Suprapubic skin (tissue), 4 donors: ENCODE data around the gene MSANTD2. TPM values are rescaled to one million over a fixed set of nuclear protein-coding genes. Genes with fewer than 3 reads are reported as not detected.

ENCODE experiments used
- DNase-seq, 2 donors: peaks; one replicate each; pipeline ENCODE4 v3.0.0-alpha.2; 2019; ENCODE audit warnings: low spot score in 2 of 2
- H3K27ac ChIP-seq: fragments of 200-600 bp; sonication (generic); one replicate; pipeline ENCODE4 v1.5.1; 2019
- H3K27me3 ChIP-seq: fragments of 200-600 bp; sonication (generic); one replicate; pipeline ENCODE4 v1.5.1; 2019
- H3K36me3 ChIP-seq: fragments of 200-600 bp; sonication (generic); one replicate; pipeline ENCODE4 v1.5.1; 2019
- H3K4me1 ChIP-seq: fragments of 200-600 bp; sonication (generic); one replicate; pipeline ENCODE4 v1.5.1; 2019
- H3K4me3 ChIP-seq: fragments of 200-600 bp; sonication (generic); one replicate; pipeline ENCODE4 v1.5.1; 2019; ENCODE audit warnings: mild to moderate bottlenecking
- H3K9me3 ChIP-seq: fragments of 200-600 bp; sonication (generic); one replicate; pipeline ENCODE4 v1.5.1; 2019
- CTCF ChIP-seq, 2 donors: fragments of 200-600 bp in 1 of 2; fragments of 450-650 bp in 1 of 2; sonication (generic) in 1 of 2; IDR thresholded peaks; one replicate each; pipeline ENCODE4 v1.5.1; 2016 to 2019; ENCODE audit warnings: antibody characterized with exemption in 2 of 2, mild to moderate bottlenecking in 1 of 2, moderate library complexity in 1 of 2
- EP300 ChIP-seq: sonication (generic); formaldehyde crosslinking; IDR thresholded peaks from one replicate; pipeline ENCODE4 v1.6.1; 2017; ENCODE audit warnings: antibody characterized with exemption
- POLR2A ChIP-seq, 2 donors: fragments of 450-650 bp; IDR thresholded peaks; one replicate each; pipeline ENCODE4 v1.6.1; 2017; ENCODE audit warnings: antibody characterized with exemption in 2 of 2, mild to moderate bottlenecking in 2 of 2, moderate library complexity in 2 of 2
- POLR2AphosphoS5 ChIP-seq, 3 donors: sonication (generic); formaldehyde crosslinking; IDR thresholded peaks; one replicate each; pipeline ENCODE4 v1.6.1; 2017; ENCODE audit warnings: antibody characterized with exemption in 3 of 3
- WGBS: methylation state at CpG from one replicate; pipeline ENCODE4 v1.1.5; 2018; 5-methylcytosine and 5-hydroxymethylcytosine counted together
- total RNA-seq, 4 donors: library from RNA; depleted of rRNA; stranded (reverse); fragments of >200 nt; gene quantifications; one replicate each; pipeline ENCODE4 v1.1.0, GENCODE V29; 2016

The MSANTD2 gene
- total RNA-seq, 4 donors from 2014 or later = 5.5 to 42.5 (median 11.7) TPM

- Histone ChIP-seq H3K9me3 (no peaks in the 10 kb centered on the region), H3K4me3 (no peak overlapping the region), H3K4me1 (no peaks in the 10 kb centered on the region), H3K27me3 (peaks cover 19% of the 10 kb centered on the region), H3K27ac (no peak overlapping the region), H3K36me3 (no peaks in the 10 kb centered on the region)
- no peak for DNase-seq
- 100% methylated on average over 2 of the region's 2 CpGs for WGBS
- TF ChIP-seq POLR2A (IDR thresholded peaks at IDR 0.05) (no peak), CTCF (IDR thresholded peaks at IDR 0.05) (no peak), EP300 (no peak), POLR2AphosphoS5 (IDR thresholded peaks at IDR 0.05) (no peak)
Measured at GRCh38 chr11:124831897-124832296, 31.7 kb upstream of the MSANTD2 start.

GRCh38 chr11:124830749-124831148 is 30.5 kb upstream of the MSANTD2 start:
- no peak for DNase-seq
- Histone ChIP-seq H3K9me3 (no peaks in the 10 kb centered on the region), H3K27me3 (peaks cover 24% of the 10 kb centered on the region), H3K36me3 (no peaks in the 10 kb centered on the region), H3K4me3 (no peak overlapping the region), H3K27ac (no peak overlapping the region), H3K4me1 (no peaks in the 10 kb centered on the region)
- TF ChIP-seq EP300 (no peak), POLR2A (IDR thresholded peaks at IDR 0.05) (no peak), POLR2AphosphoS5 (IDR thresholded peaks at IDR 0.05) (no peak), CTCF (IDR thresholded peaks at IDR 0.05) (no peak)
- 91% methylated on average over 3 of the region's 3 CpGs for WGBS

- 85% methylated on average over 3 of the region's 3 CpGs for WGBS
- Histone ChIP-seq H3K4me3 (no peak overlapping the region), H3K4me1 (no peaks in the 10 kb centered on the region), H3K27ac (no peak overlapping the region), H3K36me3 (no peaks in the 10 kb centered on the region), H3K9me3 (no peaks in the 10 kb centered on the region), H3K27me3 (peaks cover 19% of the 10 kb centered on the region)
- TF ChIP-seq CTCF (IDR thresholded peaks at IDR 0.05) (no peak), POLR2AphosphoS5 (IDR thresholded peaks at IDR 0.05) (no peak), EP300 (no peak)
- DNase-seq = no peak
Measured at GRCh38 chr11:124829986-124830385, 29.8 kb upstream of the MSANTD2 start.

- no peaks in the 10 kb centered on the region for H3K36me3 ChIP-seq
- H3K4me1 ChIP-seq = no peaks in the 10 kb centered on the region
- no peak for DNase-seq
- H3K9me3 ChIP-seq = no peaks in the 10 kb centered on the region
- WGBS = 78% methylated on average over 3 of the region's 3 CpGs
- H3K4me3 ChIP-seq = no peak overlapping the region
- no peak overlapping the region for H3K27ac ChIP-seq
- H3K27me3 ChIP-seq = peaks cover 9% of the 10 kb centered on the region
- TF ChIP-seq EP300 (no peak), POLR2A (IDR thresholded peaks at IDR 0.05) (no peak), POLR2AphosphoS5 (IDR thresholded peaks at IDR 0.05) (no peak), CTCF (IDR thresholded peaks at IDR 0.05) (no peak)
Measured at GRCh38 chr11:124825876-124826275, 25.7 kb upstream of the MSANTD2 start.

- Histone ChIP-seq H3K27ac (no peak overlapping the region), H3K4me1 (no peaks in the 10 kb centered on the region), H3K36me3 (no peaks in the 10 kb centered on the region), H3K4me3 (no peak overlapping the region), H3K9me3 (no peaks in the 10 kb centered on the region), H3K27me3 (peaks cover 11% of the 10 kb centered on the region)
- 72% methylated on average over 8 of the region's 8 CpGs for WGBS
- no peak for TF ChIP-seq POLR2A (IDR thresholded peaks at IDR 0.05)
- DNase-seq = no peak
Measured at GRCh38 chr11:124823512-124824376, 23.5 kb upstream of the MSANTD2 start.
